Naive B cell (primary cell): ENCODE measurements around the gene FBH1. TPM values are rescaled to one million over a fixed set of nuclear protein-coding genes. Genes with fewer than 3 reads are reported as not detected.
"Not testable (repeated sequence)": the region's sequence is repeated elsewhere in the genome, so short reads cannot be mapped to it uniquely, and the experiment has no call there.

ENCODE experiments used
- ATAC-seq, 2 donors: fragments of 150-1000 bp; cut with Tn5 transposase; 2 replicates each; pipeline ENCODE4 v1.10.0; 2021; ENCODE audit warnings: low read depth in 2 of 2, mild to moderate bottlenecking in 2 of 2, moderate library complexity in 2 of 2
- DNase-seq: peaks from one replicate; pipeline ENCODE4 v3.0.0; 2022
- H3K27ac Mint-ChIP-seq, 6 donors: one replicate each; pipeline ENCODE4 v1.8.0; 2020 to 2022; ENCODE audit warnings: mild to moderate bottlenecking in 6 of 6, mixed read lengths in 6 of 6, moderate library complexity in 5 of 6, inconsistent platforms in 2 of 6
- H3K27me3 Mint-ChIP-seq, 3 donors: one replicate each; pipeline ENCODE4 v1.8.0; 2021 to 2022; ENCODE audit warnings: mixed read lengths in 3 of 3, mild to moderate bottlenecking in 1 of 3
- H3K36me3 Mint-ChIP-seq, 2 donors: one replicate each; pipeline ENCODE4 v1.8.0; 2020 to 2022; ENCODE audit warnings: mixed read lengths in 2 of 2, inconsistent platforms in 1 of 2, mild to moderate bottlenecking in 1 of 2
- H3K4me1 Mint-ChIP-seq, 3 donors: one replicate each; pipeline ENCODE4 v1.8.0; 2020 to 2022; ENCODE audit warnings: mixed read lengths in 3 of 3, inconsistent platforms in 1 of 3, mild to moderate bottlenecking in 1 of 3, moderate library complexity in 1 of 3
- H3K4me3 Mint-ChIP-seq, 8 donors: one replicate each; pipeline ENCODE4 v1.8.0; 2020 to 2022; ENCODE audit warnings: mild to moderate bottlenecking in 8 of 8, mixed read lengths in 8 of 8, moderate library complexity in 8 of 8, inconsistent platforms in 2 of 8
- H3K9me3 Mint-ChIP-seq, 7 donors: one replicate each; pipeline ENCODE4 v1.8.0; 2020 to 2022; ENCODE audit warnings: mixed read lengths in 7 of 7, mild to moderate bottlenecking in 5 of 7, inconsistent platforms in 2 of 7, moderate library complexity in 1 of 7
- polyA plus RNA-seq, 6 donors: library from polyadenylated mRNA; unstranded; fragments of 300-500 nt; fragmentation: Illumina TruSeq; gene quantifications; one replicate each; pipeline ENCODE4 v1.2.3, GENCODE V29; 2021; ENCODE audit warnings: low read depth in 6 of 6

FBH1 gene
- polyA plus RNA-seq, 6 donors from 2014 or later, result 93.4 to 123 (median 95.2) TPM

DNA sequence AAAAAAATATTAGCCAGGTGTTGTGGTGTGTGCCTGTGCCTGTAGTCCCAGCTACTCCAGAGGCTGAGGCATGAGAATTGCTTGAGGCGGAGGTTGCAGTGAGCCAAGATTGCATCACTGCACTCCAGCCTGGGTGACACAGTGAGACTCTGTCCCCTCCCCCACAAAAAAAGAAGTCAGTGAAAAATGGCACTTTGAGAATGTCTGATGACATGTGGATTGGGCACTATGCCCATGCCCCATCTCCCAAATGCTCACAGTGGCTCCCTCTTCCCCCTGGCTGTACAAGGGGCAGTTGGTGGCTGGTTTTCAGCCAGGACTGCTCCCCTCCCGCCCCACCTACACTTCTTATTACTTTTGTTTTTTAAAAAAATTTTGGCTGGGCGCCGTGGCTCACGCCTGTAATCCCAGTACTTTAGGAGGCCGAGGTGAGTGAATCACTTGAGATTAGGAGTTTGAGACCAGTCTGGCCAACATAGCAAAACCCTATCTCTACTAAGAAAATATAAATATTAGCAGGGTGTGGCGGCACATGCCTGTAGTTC, 61.2 kb downstream of the FBH1 start:
- peaks cover 0 to under 1% (median under 1%) of the 10 kb centered on the region in 3 donors for H3K4me1 Mint-ChIP-seq
- DNase-seq, result no peak
- no peak overlapping the region for H3K4me3 Mint-ChIP-seq
- H3K27me3 Mint-ChIP-seq, result no peaks in the 10 kb centered on the region
- H3K9me3 Mint-ChIP-seq, result no peaks in the 10 kb centered on the region
- ATAC-seq, result no peak
- no peak overlapping the region for H3K27ac Mint-ChIP-seq
- no peaks in the 10 kb centered on the region for H3K36me3 Mint-ChIP-seq

DNA sequence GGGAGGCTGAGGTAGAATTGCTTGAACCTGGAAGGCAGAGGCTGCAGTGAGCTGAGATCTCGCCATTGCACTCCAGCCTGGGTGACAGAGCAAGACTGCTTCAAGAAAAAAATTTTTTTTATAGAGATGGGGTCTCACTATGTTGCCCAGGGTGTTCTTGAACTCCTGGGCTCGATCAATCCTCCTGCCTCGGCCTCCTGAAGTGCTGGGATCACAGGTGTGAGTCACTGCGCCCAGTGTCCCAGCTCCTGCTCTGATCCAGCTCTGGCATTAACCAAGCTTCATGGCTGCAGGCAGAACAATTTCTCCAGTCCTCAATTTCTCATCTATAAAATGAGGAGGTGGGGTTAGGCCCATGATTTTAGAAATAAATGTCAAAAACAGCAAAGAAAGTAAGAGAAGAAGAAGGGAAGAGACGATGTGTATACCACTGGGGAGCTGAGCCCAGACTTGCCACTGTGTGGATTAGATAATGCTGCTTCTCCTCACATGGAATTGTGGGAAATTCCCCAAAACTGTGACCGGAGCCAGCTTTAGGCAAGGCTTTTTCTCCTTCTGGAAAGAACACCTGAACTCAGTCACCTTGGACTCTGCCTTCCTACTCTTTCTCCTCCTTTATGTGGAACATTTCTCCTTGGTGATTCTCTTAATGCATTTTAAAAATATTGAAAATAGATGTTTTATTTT, 61.8 kb downstream of the FBH1 start:
- Mint-ChIP-seq H3K4me1 (no peaks in the 10 kb centered on the region), H3K27me3 (no peaks in the 10 kb centered on the region), H3K9me3 (no peaks in the 10 kb centered on the region), H3K4me3 (no peak overlapping the region), H3K27ac (peak overlapping the region in 1 of 6 donors; percentile 56), H3K36me3 (no peaks in the 10 kb centered on the region)
- DNase-seq, result no peak
- ATAC-seq, result no peak

DNA sequence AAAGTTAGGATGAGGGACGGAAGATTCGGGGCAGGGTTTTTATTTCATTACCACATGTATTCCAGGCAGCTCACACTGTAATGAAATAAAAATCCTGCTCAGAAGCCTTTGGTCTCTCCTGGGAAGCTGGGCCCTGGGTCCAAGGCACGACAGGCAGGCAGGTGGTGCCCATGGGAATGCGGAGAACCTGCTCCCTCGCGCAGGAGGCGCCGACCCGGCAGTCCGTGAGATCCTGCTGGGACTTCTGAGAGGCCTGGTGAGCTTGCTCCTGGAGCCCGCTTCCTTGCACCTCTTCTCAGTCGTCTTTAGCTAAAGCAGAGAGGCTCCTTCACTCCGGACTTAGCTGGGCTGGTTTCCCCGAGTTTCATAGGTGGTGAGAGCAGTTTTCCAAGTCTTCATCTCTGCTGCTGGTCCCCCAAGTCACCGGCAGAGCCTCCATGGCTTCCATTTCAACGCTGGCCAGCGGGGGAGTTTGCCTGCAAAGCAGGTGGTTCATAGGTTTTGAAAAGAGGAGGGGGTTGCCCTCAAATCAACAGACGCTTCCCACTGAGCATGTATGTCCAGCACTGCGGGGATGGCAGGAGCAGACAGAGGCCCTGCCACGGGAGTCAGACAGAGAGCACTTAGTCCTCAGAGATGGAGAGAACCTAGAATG, 62.8 kb downstream of the FBH1 start:
- Mint-ChIP-seq H3K27me3 (no peaks in the 10 kb centered on the region), H3K9me3 (no peaks in the 10 kb centered on the region), H3K4me1 (no peaks in the 10 kb centered on the region), H3K27ac (peak overlapping the region in 1 of 6 donors; percentile 29), H3K4me3 (peak overlapping the region in 1 of 8 donors; percentile 18), H3K36me3 (no peaks in the 10 kb centered on the region)
- no peak for ATAC-seq
- no peak for DNase-seq

DNA sequence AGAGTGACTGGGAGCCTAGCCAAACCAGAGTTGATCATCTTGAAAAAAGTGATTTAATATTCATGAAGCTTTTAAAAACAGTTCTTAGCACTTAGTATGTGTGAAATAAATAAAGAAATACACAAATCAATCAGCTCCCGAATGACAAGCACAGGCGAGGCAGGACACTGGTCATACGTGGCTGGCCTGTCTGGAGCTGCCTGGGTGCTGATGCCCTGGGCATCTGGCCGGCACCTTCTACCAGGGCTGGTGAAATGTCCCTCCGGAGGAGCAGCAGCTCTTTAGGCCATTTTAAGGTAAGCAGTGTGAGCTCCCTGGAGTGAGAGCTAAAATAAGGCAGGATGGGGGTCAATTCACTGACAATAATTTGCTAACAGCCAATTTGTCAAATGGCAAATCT, 63.6 kb downstream of the FBH1 start:
- DNase-seq, result no peak
- Mint-ChIP-seq H3K4me3 (no peak overlapping the region), H3K27me3 (no peaks in the 10 kb centered on the region), H3K27ac (peak overlapping the region in 1 of 6 donors; percentile 39), H3K9me3 (no peaks in the 10 kb centered on the region), H3K36me3 (no peaks in the 10 kb centered on the region), H3K4me1 (no peaks in the 10 kb centered on the region)
- ATAC-seq, result no peak

DNA sequence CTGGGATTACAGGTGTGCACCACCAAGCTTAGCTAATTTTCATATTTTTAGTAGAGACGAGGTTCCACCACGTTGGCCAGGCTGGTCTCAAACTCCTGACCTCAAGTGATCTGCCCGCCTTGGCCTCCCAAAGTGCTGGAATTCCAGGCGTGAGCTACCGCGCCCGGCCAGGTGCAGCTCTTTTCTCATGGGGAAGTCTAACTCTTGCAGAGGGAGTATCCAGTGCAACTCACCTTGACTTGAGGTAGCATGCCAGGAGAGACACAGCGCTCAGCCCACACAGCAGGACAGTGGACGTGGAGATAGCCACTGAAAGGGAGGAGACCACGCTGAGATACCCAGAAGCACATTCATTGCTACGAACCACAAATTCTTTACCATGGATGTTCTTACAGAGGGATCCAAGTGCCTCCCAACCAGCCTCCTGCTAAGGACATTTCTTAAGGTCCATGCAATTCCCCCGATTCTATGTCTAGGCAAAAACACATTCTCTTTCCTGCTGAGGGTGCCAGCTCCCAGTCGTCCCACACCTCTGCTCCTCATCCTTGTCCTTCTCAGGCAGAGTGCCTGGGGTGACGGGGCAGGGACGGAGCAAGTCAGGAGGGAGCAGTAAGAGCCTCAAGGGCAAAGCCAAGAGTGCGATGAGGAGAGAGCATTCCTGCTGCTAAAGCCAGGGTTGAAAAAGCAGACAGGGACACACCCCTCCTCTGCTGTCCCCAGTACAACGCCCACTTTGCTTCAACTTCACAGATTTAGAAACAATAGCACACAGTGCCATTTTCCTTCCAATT, 66.3 kb downstream of the FBH1 start:
- no peak overlapping the region for H3K4me3 Mint-ChIP-seq
- DNase-seq (no peak), ATAC-seq (no peak)
- no peaks in the 10 kb centered on the region for H3K27me3 Mint-ChIP-seq
- H3K4me1 Mint-ChIP-seq, result no peaks in the 10 kb centered on the region
- peak overlapping the region in 1 of 6 donors; percentile 82 for H3K27ac Mint-ChIP-seq
- H3K9me3 Mint-ChIP-seq, result no peaks in the 10 kb centered on the region
- no peaks in the 10 kb centered on the region for H3K36me3 Mint-ChIP-seq

DNA sequence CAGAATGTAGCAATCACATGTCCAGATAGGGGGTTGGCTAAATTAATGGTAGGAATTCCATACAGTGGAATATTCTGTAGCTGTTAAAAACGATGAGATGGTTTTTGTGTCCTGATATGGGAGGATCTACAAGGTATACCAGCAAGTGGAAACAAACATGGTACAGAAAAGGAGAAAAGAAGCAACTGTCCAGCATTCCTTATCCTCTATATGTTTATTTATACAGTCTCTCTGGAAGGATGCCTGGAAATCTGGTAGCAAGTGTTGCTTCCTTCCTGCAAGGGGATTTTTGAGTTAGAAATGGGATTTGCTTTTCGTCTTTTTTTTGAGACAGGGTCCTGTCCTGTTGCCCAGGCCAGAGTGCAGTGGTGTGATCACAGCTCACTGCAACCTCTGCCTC, 68.0 kb downstream of the FBH1 start:
- H3K27me3 Mint-ChIP-seq, result no peaks in the 10 kb centered on the region
- no peaks in the 10 kb centered on the region for H3K9me3 Mint-ChIP-seq
- no peaks in the 10 kb centered on the region for H3K36me3 Mint-ChIP-seq
- ATAC-seq (no peak), DNase-seq (no peak)
- H3K27ac Mint-ChIP-seq, result no peak overlapping the region
- H3K4me3 Mint-ChIP-seq, result no peak overlapping the region
- H3K4me1 Mint-ChIP-seq, result no peaks in the 10 kb centered on the region

DNA sequence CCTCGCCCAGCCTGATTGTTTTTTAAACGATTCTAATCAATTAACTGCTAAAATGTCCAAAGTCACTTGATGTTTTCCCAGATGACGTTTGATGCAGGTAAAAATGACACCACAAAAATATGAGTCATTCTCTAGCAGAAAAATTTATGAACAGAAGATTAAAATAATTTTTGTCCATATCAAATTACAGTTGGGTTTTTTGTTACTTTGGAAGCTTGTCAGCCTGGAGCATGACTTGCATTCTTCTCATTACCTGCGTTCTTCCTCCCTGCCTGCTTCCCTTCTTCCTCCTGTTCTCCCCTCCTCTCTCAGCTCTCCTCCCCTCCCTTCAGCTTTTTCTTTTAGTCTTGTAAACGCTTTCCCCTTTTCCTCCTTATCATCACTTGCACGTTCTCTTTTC, 68.6 kb downstream of the FBH1 start:
- H3K4me3 Mint-ChIP-seq, result no peak overlapping the region
- H3K9me3 Mint-ChIP-seq, result no peaks in the 10 kb centered on the region
- no peak overlapping the region for H3K27ac Mint-ChIP-seq
- no peaks in the 10 kb centered on the region for H3K27me3 Mint-ChIP-seq
- DNase-seq, result no peak
- no peak for ATAC-seq
- no peaks in the 10 kb centered on the region for H3K4me1 Mint-ChIP-seq
- no peaks in the 10 kb centered on the region for H3K36me3 Mint-ChIP-seq

DNA sequence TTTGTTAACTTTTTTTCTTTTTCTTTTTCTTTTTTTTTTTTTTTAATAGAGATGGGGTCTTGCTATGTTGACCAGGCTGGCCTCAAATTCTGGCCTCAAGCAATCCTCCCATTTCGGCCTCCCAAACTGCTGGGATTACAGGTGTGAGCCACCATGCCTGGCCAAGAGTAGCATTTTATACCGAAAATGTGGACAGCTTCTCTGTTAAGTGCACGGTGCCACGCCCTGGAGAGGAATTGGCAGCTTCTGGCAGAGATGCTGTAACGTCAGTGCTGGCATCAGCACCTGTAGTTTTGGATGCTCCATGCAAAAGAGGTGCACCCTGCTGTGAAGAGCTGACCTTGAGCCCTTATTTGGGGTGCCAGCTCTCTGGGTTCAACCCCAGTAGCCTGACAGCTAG, 69.1 kb downstream of the FBH1 start:
- ATAC-seq (no peak), DNase-seq (no peak)
- H3K4me3 Mint-ChIP-seq, result no peak overlapping the region
- no peaks in the 10 kb centered on the region for H3K4me1 Mint-ChIP-seq
- H3K36me3 Mint-ChIP-seq, result no peaks in the 10 kb centered on the region
- H3K9me3 Mint-ChIP-seq, result no peaks in the 10 kb centered on the region
- H3K27me3 Mint-ChIP-seq, result no peaks in the 10 kb centered on the region
- H3K27ac Mint-ChIP-seq, result no peak overlapping the region

DNA sequence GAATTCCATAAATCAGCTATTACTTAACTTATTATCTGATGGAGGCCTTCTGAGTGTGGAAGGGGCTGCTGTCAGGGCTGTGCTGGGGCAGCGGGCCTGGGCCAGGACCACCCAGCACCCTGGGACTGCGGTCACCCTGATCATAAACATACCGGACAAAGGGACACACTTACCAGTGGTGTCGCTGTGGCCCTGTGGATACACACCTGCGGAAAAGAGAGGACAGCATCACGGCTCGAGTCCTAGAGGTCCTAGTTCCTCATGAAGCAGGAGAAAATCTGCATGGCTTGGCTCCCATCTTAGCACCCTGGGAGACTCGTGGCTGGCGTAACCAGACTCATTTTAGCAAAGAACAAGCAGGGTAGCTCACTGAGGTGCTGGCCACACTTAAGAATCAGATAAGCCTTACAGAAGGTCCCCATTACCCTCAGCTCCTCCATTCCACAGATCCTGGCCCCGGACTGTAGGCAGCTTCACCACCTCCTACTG, 69.6 kb downstream of the FBH1 start:
- Mint-ChIP-seq H3K27ac (no peak overlapping the region), H3K36me3 (no peaks in the 10 kb centered on the region), H3K27me3 (no peaks in the 10 kb centered on the region), H3K9me3 (no peaks in the 10 kb centered on the region), H3K4me3 (no peak overlapping the region), H3K4me1 (no peaks in the 10 kb centered on the region)
- no peak for ATAC-seq
- DNase-seq, result no peak

DNA sequence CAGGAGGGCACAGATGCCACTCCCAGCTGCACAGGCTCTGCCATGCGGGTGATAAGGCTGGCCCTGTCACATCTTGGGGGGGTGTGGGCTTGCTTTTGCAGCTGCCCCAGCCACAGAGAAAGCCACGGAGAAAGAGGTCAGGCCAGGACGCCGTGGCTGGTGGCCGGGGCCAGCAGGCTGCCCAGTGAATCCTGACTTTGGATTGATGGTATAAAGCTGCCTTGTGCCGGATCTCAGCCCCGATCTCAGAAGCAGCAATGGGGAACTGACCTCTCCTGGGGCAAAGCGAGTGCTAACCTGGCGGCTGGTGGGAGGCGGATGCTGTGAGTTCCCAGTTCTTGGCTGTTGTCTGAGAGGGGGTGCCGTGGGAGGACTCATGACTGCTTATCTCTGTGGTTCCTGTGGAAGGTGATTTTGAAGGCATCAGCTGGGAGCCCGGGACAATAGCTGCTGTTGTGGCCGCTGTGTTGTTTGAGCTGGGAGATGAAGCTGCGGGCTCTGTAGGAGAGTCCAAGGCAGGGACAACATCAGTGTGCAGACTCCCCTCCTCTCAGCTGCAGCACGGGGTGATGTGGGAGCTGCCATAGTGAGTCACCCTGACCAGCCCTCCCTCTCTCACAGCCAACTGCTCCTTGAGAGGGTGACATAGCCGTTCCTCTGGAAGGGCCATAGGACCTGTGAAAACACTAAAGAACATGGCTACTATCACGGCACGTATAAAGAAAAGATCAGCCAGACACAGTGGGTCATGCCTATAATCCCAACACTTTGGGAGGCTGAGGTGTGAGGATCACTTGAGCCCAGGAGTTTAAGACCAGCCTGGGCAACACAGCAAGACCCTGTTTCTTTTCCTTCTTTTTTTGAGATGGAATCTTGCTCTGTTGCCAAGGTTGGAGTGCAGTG, 70.3 kb downstream of the FBH1 start:
- no peaks in the 10 kb centered on the region for H3K36me3 Mint-ChIP-seq
- H3K27ac Mint-ChIP-seq, result no peak overlapping the region
- H3K27me3 Mint-ChIP-seq, result no peaks in the 10 kb centered on the region
- peak overlapping the region in 1 of 8 donors; percentile 15 for H3K4me3 Mint-ChIP-seq
- DNase-seq (no peak), ATAC-seq (no peak)
- no peaks in the 10 kb centered on the region for H3K4me1 Mint-ChIP-seq
- H3K9me3 Mint-ChIP-seq, result no peaks in the 10 kb centered on the region

DNA sequence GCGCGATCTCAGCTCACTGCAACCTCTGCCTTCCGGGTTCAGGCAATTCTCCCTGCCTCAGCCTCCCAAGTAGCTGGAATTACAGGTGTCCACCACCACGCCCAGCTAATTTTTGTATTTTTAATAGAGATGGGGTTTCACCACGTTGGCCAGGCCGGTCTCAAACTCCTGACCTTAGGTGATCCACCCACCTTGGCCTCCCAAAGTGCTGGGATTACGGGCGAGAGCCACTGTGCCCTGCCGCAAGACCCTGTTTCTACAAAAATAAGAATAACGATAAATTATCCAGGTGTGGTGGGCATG, 70.9 kb downstream of the FBH1 start:
- H3K9me3 Mint-ChIP-seq, H3K27ac Mint-ChIP-seq, H3K27me3 Mint-ChIP-seq, H3K4me3 Mint-ChIP-seq, DNase-seq, H3K36me3 Mint-ChIP-seq, H3K4me1 Mint-ChIP-seq, ATAC-seq: not testable (repeated sequence)

DNA sequence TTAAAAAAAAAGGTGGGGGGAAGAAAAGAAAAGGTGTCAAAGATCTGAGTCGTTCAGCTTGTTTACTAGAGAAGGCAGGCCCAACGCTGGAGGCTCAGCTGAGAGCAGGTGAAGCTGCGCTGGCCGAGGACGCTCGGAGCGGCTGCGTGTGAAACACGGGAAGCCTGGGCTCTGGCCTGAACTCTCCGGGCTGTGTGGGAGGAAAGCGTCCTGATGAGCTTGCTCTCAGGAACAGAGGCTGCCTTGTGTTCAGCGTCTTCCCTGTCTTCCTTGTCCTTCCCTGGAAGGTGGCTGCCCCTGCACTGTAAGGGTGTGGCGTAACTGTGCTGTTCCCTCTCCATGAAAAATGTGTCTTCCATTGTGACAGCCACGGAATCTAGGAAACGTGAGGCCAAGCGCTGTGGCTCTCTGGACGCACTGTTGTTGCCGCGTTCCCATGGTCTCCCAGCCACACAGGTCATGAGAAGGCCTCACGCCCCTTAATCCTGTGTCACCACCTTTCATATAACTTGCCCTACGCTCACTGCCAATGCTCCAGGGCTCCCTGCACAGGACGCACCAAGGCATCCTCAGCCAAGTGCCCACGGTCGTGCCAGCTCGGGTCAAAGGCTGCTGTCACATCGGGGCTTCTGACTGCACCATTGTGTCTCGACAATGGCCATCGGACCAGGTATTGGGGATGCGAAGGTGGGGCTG, 71.5 kb downstream of the FBH1 start:
- no peaks in the 10 kb centered on the region for H3K36me3 Mint-ChIP-seq

More for the DNA sequence above, 71.5 kb downstream of the FBH1 start:
- Mint-ChIP-seq H3K27me3 (no peaks in the 10 kb centered on the region), H3K9me3 (no peaks in the 10 kb centered on the region), H3K4me1 (no peaks in the 10 kb centered on the region), H3K27ac (peak overlapping the region in 1 of 6 donors; percentile 70), H3K4me3 (no peak overlapping the region)
- DNase-seq (no peak), ATAC-seq (no peak)
